GM12891 (cell line): ENCODE data around the gene PPOX. TPM values are rescaled to one million over a fixed set of nuclear protein-coding genes. Genes with fewer than 3 reads are reported as not detected.
A peak's percentile ranks its signal among the peaks of the same experiment; 100 is the strongest.

Experiments
- DNase-seq: peaks from one replicate; pipeline ENCODE4 v3.0.0; 2011; ENCODE audit warnings: low spot score; ENCODE audit not compliant: insufficient read length
- FAIRE-seq: peaks from 2 replicates; lab custom pipeline; 2011; peaks lifted over from hg19 to GRCh38; lab: Jason Lieb, UNC
- PAX5 ChIP-seq: IDR thresholded peaks from 2 replicates; pipeline ENCODE4 v1.6.1; 2011; ENCODE audit warnings: low read length, moderate library complexity, mild to moderate bottlenecking; ENCODE audit not compliant: insufficient read depth, severe bottlenecking
- POLR2A ChIP-seq: IDR thresholded peaks from 2 replicates; pipeline ENCODE4 v1.6.1; 2011; ENCODE audit warnings: low read depth, low read length, control low read depth
- POLR2AphosphoS5 ChIP-seq: IDR thresholded peaks from 2 replicates; pipeline ENCODE4 v1.6.1; 2011; ENCODE audit warnings: low read depth, low read length, control low read depth
- POU2F2 ChIP-seq: IDR thresholded peaks from 2 replicates; pipeline ENCODE4 v1.6.1; 2011; ENCODE audit warnings: low read depth, mild to moderate bottlenecking, control low read depth, low read length, moderate library complexity
- SPI1 ChIP-seq: IDR thresholded peaks from 2 replicates; pipeline ENCODE4 v1.6.1; 2011; ENCODE audit warnings: low read depth, low read length, control low read depth
- TAF1 ChIP-seq: IDR thresholded peaks from 2 replicates; pipeline ENCODE4 v1.6.1; 2011; ENCODE audit warnings: low read depth, low read length, control low read depth
- polyA plus RNA-seq: library from polyadenylated mRNA; unstranded; fragments of >200 nt; gene quantifications from one replicate; pipeline ENCODE4 v1.2.1, GENCODE V29; 2012; ENCODE audit warnings: low read depth, missing spikeins, inconsistent platforms; ENCODE audit not compliant: missing spikeins

The PPOX gene
- polyA plus RNA-seq = 12.9 TPM

DNA sequence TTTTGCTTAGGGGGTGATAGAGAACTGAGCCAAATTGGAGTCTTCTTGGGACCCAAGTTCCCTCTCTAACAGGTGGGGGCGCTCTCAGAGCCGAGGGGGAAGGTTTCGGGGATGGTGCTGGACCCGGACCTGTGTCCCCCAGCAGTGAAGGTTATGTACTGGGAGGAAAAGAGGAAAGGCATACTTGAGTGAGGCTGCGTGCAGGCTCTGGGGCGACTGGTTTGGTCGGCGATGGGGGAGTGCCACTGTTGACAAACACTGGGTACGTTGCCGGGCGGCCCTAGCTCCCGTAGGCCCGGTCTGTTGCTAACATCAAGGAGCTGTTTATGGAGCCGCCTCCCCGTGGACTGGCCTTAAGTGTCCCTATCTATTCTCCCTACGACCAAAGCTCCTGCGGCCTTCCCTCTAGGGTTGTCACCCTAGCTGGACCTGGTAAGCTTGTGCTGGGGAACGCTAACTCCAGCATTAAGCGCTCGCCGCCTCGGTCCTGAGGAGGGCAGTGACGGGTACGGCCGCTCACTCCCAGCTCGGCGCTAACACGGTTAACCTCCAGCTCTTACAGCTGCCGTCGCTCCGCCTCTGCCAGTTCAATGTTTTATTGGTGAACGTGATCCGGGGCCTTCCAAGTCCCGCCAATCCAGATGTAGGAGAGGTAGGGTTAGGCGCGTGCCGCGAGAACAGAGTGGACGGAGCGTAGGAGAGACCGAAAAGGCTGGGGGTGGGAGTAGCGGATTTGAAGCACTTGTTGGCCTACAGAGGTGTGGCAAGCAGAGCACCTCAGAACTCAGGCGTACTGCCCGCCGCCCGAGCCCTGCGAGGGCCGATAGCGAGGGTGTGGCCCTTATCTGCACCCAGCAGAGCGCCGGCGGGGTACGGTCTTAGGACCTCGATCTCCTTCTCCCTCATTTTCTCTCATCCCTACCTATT lies at the start of gene PPOX:
PPOX (plus strand) TSS at position 685 of the 927 bp plus-strand sequence. CDS start 422 bp downstream, outside the sequence.
- TF ChIP-seq POLR2AphosphoS5 = peak; percentile 87
- no peak for TF ChIP-seq PAX5
- peak; percentile 53; the same call in 1 of the 2 replicates for TF ChIP-seq TAF1
- TF ChIP-seq SPI1 = 0 out of 2 replicates have a peak, but pooled peaks have one; percentile 7
- peak; percentile 92 for TF ChIP-seq POLR2A
- TF ChIP-seq POU2F2 = peak; percentile 36; the same call in 1 of the 2 replicates
- FAIRE-seq = peak; percentile 97
- DNase-seq = peak; percentile 83

DNA sequence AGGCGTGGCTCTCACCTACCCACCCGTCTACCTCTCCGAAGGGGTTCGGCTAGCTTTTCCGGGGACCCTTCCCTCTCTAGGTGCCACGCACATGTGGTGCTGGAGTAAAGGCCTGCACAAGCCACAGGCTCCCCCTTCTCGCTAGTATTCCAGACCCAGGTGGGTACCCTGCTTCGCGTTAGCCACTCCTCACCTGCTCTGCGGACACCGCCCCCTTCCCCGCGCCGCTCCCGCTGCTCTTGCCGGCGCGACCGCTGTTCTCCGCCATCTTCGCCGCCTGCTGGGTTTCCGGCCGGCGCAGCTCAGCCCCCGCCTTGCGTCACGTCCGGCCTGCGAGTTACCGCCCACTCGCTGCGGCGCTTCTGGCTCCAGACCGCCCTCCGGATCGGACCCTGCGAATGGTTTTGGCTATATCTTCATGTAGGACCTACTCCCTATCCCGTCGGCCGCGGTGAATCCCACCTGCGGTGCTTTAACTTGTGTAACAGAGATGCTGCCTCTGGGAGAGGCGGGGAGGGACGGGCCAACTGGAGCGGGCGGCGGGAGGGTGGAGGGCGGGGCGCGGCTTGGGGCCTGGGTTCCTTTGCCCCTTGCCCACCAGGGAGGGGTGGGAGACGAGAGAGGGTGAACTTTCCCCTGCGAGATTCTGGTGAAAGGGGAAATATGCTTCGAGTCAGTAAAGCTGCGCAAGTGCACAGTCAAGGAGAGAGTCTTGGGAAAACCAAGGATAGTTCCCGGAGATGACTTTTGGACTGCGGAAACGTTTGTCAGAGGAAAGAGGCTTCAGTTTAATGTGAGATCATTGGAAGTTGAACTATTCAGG lies 48.3 kb upstream of the PPOX start, which contains the start of the genes NIT1 and PFDN2:
NIT1 (plus strand) TSS at position 347 of the 823 bp plus-strand sequence; CDS start at position 419, 72 bp downstream.
PFDN2 (minus strand) TSS at position 279 of the 823 bp plus-strand sequence; CDS start at position 268, 11 bp downstream.
- FAIRE-seq = peak; percentile 98
- TF ChIP-seq POU2F2 = 0 out of 2 replicates have a peak, but pooled peaks have one; percentile 48
- peak; percentile 90 for TF ChIP-seq POLR2AphosphoS5
- TF ChIP-seq TAF1 = peak; percentile 96
- TF ChIP-seq PAX5 = no peak
- no peak for TF ChIP-seq SPI1
- peak; percentile 80 for TF ChIP-seq POLR2A
- peak; percentile 88 for DNase-seq

DNA sequence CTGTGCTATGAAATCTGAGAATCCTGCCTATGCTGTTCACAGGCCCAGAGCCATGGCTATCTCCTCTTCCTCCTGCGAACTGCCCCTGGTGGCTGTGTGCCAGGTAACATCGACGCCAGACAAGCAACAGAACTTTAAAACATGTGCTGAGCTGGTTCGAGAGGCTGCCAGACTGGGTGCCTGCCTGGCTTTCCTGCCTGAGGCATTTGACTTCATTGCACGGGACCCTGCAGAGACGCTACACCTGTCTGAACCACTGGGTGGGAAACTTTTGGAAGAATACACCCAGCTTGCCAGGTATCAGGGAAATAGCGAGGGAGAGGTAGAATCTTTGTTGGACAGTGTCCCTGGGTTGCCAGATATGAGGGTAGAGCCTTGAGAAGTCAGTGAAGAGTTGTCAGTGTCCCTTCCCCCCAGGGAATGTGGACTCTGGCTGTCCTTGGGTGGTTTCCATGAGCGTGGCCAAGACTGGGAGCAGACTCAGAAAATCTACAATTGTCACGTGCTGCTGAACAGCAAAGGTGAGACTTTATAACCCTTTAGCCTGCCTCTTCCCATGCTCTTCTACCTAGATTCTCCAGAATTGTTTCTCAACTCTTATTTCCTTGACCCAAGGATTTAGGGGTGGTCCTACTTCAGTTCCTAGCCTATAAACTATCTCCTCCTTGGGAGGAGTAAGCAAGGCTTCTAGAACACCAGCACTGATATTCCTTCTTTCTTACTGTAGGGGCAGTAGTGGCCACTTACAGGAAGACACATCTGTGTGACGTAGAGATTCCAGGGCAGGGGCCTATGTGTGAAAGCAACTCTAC lies 46.9 kb upstream of the PPOX start:
- TF ChIP-seq TAF1 (no peak), POLR2AphosphoS5 (no peak; the same call in 1 of the 2 replicates), POLR2A (no peak; the same call in 1 of the 2 replicates), POU2F2 (no peak), SPI1 (no peak), PAX5 (no peak)
- peak; percentile 50 for FAIRE-seq
- DNase-seq = peak; percentile 53

DNA sequence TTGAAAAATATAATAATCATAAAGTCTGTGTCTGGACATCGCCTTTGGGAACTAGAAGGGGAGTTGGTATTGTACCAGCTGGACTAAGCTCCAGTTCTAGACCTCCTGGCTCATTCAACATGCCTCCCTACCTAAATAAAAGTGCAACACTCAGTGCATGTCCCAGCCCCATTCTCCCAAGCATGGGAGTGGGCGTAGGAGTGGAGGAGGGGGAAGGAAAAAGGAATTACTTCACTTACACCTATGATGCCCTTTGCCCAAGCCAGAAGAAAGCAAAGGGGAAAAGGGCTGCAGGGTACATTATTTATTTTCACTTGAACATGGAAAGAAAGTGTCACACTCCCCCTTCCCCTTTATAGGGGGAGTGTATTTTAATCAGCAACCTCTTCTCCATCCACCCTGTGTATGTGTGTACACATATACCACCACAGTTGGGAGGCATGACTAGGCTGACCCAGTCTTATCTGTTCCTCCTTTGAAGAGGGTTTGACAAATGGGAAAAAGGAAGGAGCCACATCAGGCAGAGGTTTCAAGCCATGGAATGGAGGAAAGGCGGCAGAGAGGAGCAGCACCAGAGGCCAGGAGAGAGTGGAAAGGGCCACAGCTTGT lies 45.1 kb upstream of the PPOX start:
- FAIRE-seq (no peak), DNase-seq (no peak)
- no peak for TF ChIP-seq POU2F2

DNA sequence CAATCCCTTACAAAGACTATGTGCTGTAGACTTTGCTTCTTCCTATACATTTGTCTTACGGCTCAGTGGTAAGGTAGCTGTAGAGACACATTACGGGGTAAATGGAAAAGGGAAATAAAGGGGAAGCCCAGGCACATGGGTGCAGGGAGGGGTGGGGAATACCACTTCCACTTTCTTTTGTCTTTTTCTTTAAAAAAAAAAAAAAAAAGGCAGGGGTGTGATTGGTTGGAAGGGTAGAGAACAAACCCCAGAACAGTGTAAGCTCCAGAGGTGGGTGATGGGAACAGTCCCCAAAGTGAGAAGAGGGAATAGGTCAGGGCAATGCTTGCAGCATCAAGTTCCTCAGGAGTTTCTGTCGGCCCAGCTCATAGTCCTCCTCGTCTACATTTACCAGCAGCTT lies 44.4 kb upstream of the PPOX start:
- TF ChIP-seq PAX5 (no peak), SPI1 (peak; percentile 45; the same call in 1 of the 2 replicates), POU2F2 (no peak), POLR2AphosphoS5 (no peak), TAF1 (no peak), POLR2A (no peak)
- FAIRE-seq = no peak
- no peak for DNase-seq

DNA sequence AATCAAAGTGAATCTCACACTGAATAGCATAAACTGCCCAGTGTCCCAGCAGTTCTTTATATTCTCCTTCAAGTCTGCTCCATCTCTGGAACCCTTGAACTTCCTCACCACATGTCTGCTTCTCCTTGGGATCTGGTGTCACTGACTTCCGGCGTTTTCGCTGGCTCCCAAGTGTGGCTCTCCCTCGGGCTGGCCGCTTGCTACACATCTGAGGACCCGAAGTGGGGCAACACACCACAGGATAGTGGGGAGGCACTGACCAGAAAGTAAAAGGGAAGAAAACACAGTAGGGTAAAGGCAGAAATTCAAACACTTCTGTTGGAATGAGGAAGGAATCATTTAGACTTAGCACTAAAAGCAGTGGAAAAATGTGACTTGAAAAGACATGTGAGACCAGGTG lies 43.3 kb upstream of the PPOX start:
- TF ChIP-seq PAX5 (no peak), POU2F2 (no peak), POLR2AphosphoS5 (no peak), TAF1 (no peak), POLR2A (no peak), SPI1 (no peak)
- DNase-seq = no peak
- FAIRE-seq = no peak

DNA sequence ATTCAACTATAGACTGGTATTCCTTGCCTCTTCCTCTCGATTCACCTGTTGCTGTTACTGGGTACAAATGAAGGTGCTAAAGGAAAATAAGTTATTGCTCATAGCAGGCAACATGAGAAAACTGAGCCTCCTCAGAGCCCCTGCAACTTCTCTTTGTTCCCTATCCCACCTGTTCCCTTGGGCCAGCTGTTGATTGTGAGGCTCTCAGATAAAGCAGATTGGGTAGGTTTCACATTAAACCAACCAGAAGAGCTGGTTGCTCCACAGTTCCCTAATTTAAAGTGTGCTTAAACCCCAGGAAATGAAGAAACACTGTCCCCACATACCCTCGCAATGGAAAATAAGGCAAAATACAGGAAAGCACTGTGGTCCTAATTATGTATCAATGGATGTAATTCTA lies 38.6 kb upstream of the PPOX start:
- TF ChIP-seq TAF1 (no peak), SPI1 (no peak), POLR2AphosphoS5 (no peak), POU2F2 (no peak), POLR2A (no peak), PAX5 (no peak)
- DNase-seq (no peak), FAIRE-seq (no peak)
